GM10248 (cell line): ENCODE measurements around the gene IER5.
A peak's percentile ranks its signal among the peaks of the same experiment; 100 is the strongest.

Experiments
- CTCF ChIA-PET: fragments of 300-600 bp; sonication (Branson Sonifier 250); formaldehyde crosslinking; extraction: SDS; loops from one replicate; lab custom pipeline; 2021; ENCODE audit warnings: antibody characterized with exemption; lab: Yijun Ruan, JAX
- POLR2A ChIA-PET: fragments of 350-650 bp; sonication (Branson Sonifier 250); formaldehyde crosslinking; extraction: SDS; loops from one replicate; lab custom pipeline; 2020; ENCODE audit warnings: antibody characterized with exemption; lab: Yijun Ruan, JAX
- DNase-seq: peaks from one replicate; pipeline ENCODE4 v3.0.0; 2012; ENCODE audit errors: extremely low spot score
- CTCF ChIP-seq: IDR thresholded peaks from 2 replicates; pipeline ENCODE4 v1.5.1; 2012; ENCODE audit warnings: mild to moderate bottlenecking, low read depth; ENCODE audit errors: extremely low read depth, missing control alignments, control extremely low read depth

Gene IER5

GRCh38 chr1:181089017-181089675 is 646 bp downstream of the IER5 start:
- CTCF ChIA-PET, result interaction anchor here (1.8 to 6.1 kb wide), 4 partner anchors 11 to 54 kb away, joined by 7 to 74 read pairs (median 41); no protein-coding TSS in a partner anchor
- no peak for DNase-seq
- POLR2A ChIA-PET, result interaction anchor here (0.6 to 5.1 kb wide), 24 partner anchors 10 to 716 kb away, joined by 3 to 110 read pairs (median 5); partner anchors contain the start of gene MR1
- TF ChIP-seq CTCF, result no peak

GRCh38 chr1:181089676-181090544 is 1.4 kb downstream of the IER5 start:
- DNase-seq, result peak; percentile 59
- ChIA-PET CTCF (interaction anchor here (0.8 to 10.0 kb wide), 14 partner anchors 10 to 335 kb away, joined by 3 to 71 read pairs (median 6); no protein-coding TSS in a partner anchor), POLR2A (interaction anchor here (0.6 to 5.1 kb wide), 23 partner anchors 11 to 1854 kb away, joined by 3 to 110 read pairs (median 5); partner anchors contain the start of genes MR1 and STX6)
- no peak for TF ChIP-seq CTCF

GRCh38 chr1:181090641-181091126 is 2.2 kb downstream of the IER5 start:
- POLR2A ChIA-PET, result interaction anchor here (0.6 to 5.1 kb wide), 20 partner anchors 12 to 1853 kb away, joined by 3 to 110 read pairs (median 6); partner anchors contain the start of genes MR1 and STX6
- TF ChIP-seq CTCF, result no peak
- CTCF ChIA-PET, result interaction anchor here (0.8 to 10.0 kb wide), 14 partner anchors 9 to 334 kb away, joined by 3 to 71 read pairs (median 6); no protein-coding TSS in a partner anchor
- no peak for DNase-seq

GRCh38 chr1:181091309-181092040 is 3.0 kb downstream of the IER5 start:
- POLR2A ChIA-PET, result interaction anchor here (0.5 to 5.1 kb wide), 18 partner anchors 11 to 938 kb away, joined by 3 to 110 read pairs (median 6); partner anchors contain the start of gene STX6
- no peak for DNase-seq
- no peak for TF ChIP-seq CTCF
- CTCF ChIA-PET, result interaction anchor here (0.9 to 10.0 kb wide), 16 partner anchors 8 to 334 kb away, joined by 3 to 71 read pairs (median 6); no protein-coding TSS in a partner anchor

GRCh38 chr1:181092056-181092455 is 3.6 kb downstream of the IER5 start:
- CTCF ChIA-PET, result interaction anchor here (0.9 to 10.0 kb wide), 10 partner anchors 9 to 61 kb away, joined by 3 to 71 read pairs (median 6); no protein-coding TSS in a partner anchor
- no peak for DNase-seq
- no peak for TF ChIP-seq CTCF
- POLR2A ChIA-PET, result interaction anchor here (0.5 to 5.1 kb wide), 8 partner anchors 10 to 937 kb away, joined by 3 to 110 read pairs (median 7); no protein-coding TSS in a partner anchor
